T-cell (primary cell): ENCODE results near the gene MAGOH. TPM values are rescaled to one million over a fixed set of nuclear protein-coding genes. Genes with fewer than 3 reads are reported as not detected.

ENCODE experiments used
- ATAC-seq, 4 experiments: fragments of 200-7000 bp in 3 of 4; fragments of 150-1000 bp in 1 of 4; cut with Tn5 transposase; replicated peaks in 1 of 4; 1 replicate in 3 of 4; 2 replicates in 1 of 4; pipeline ENCODE4 v1.10.0; 2021; ENCODE audit warnings: moderate library complexity in 3 of 4, mild to moderate bottlenecking in 2 of 4, moderate number of reproducible peaks in 1 of 4
- CTCF ChIA-PET, 2 donors: fragments of 300-600 bp; sonication (Branson Sonifier 250); formaldehyde crosslinking; loops; one replicate each; lab custom pipeline; 2022; ENCODE audit warnings: antibody characterized with exemption in 2 of 2; lab: Charles Lee
- POLR2A ChIA-PET, 2 donors: fragments of 300-600 bp; sonication (Branson Sonifier 250); formaldehyde crosslinking; loops; one replicate each; lab custom pipeline; 2022; ENCODE audit warnings: antibody characterized with exemption in 2 of 2; lab: Charles Lee
- DNase-seq, 35 experiments: peaks; one replicate each; pipeline versions ENCODE4 v3.0.0 to v3.0.0-alpha.2; 2013 to 2023
- H3K27ac ChIP-seq: one replicate; pipeline ENCODE4 v1.5.1; 2013; ENCODE audit warnings: low read length
- H3K27me3 ChIP-seq, 2 experiments: replicated peaks in 1 of 2; 1 replicate in 1 of 2; 2 replicates in 1 of 2; pipeline versions ENCODE4 v1.6.1 to v1.7.0; 2013; ENCODE audit warnings: low read length in 1 of 2, mixed read lengths in 1 of 2; ENCODE audit not compliant: control insufficient read depth in 2 of 2, insufficient read depth in 2 of 2; ENCODE audit errors: extremely low read depth in 1 of 2
- H3K36me3 ChIP-seq, 2 donors: 1 replicate in 1 of 2; 2 replicates in 1 of 2; pipeline versions ENCODE4 v1.6.1 to v1.7.0; 2013; ENCODE audit warnings: low read length in 1 of 2; ENCODE audit not compliant: control insufficient read depth in 2 of 2, insufficient read depth in 1 of 2; ENCODE audit errors: extremely low read depth in 1 of 2
- H3K4me1 ChIP-seq, 2 experiments: 1 replicate in 1 of 2; 2 replicates in 1 of 2; pipeline versions ENCODE4 v1.6.1 to v1.7.0; 2013; ENCODE audit warnings: low read length in 2 of 2, mixed read lengths in 1 of 2; ENCODE audit not compliant: insufficient read depth in 2 of 2, control insufficient read depth in 1 of 2; ENCODE audit errors: extremely low read depth in 1 of 2
- H3K4me3 ChIP-seq, 2 donors: 1 replicate in 1 of 2; 2 replicates in 1 of 2; pipeline versions ENCODE4 v1.5.1 to v1.7.0; 2013; ENCODE audit warnings: mild to moderate bottlenecking in 2 of 2, low read length in 1 of 2, moderate library complexity in 1 of 2; ENCODE audit not compliant: control insufficient read depth in 1 of 2; ENCODE audit errors: extremely low read depth in 1 of 2
- H3K9me3 ChIP-seq: 2 replicates; pipeline ENCODE4 v1.7.0; 2013
- H3K27ac Mint-ChIP-seq, 2 donors: one replicate each; pipeline ENCODE4 v1.8.0; 2020 to 2021; ENCODE audit warnings: mild to moderate bottlenecking in 2 of 2, mixed read lengths in 2 of 2
- H3K27me3 Mint-ChIP-seq, 2 donors: one replicate each; pipeline ENCODE4 v1.8.0; 2021 to 2022; ENCODE audit warnings: mixed read lengths in 2 of 2
- H3K36me3 Mint-ChIP-seq: one replicate; pipeline ENCODE4 v1.8.0; 2021; ENCODE audit warnings: mixed read lengths
- H3K4me1 Mint-ChIP-seq, 3 donors: one replicate each; pipeline ENCODE4 v1.8.0; 2020 to 2022; ENCODE audit warnings: mixed read lengths in 3 of 3, mild to moderate bottlenecking in 1 of 3
- H3K4me3 Mint-ChIP-seq, 3 donors: one replicate each; pipeline ENCODE4 v1.8.0; 2020 to 2022; ENCODE audit warnings: mild to moderate bottlenecking in 3 of 3, mixed read lengths in 3 of 3, moderate library complexity in 3 of 3
- H3K9me3 Mint-ChIP-seq, 3 donors: one replicate each; pipeline ENCODE4 v1.8.0; 2020 to 2022; ENCODE audit warnings: mixed read lengths in 3 of 3
- WGBS: methylation state at CpG from one replicate; pipeline ENCODE4 v1.1.5; 2013; ENCODE audit warnings: missing lambda C conversion rate; ENCODE audit not compliant: insufficient coverage; 5-methylcytosine and 5-hydroxymethylcytosine counted together
- total RNA-seq, 35 experiments: library from RNA in 6 of 35; stranded (reverse) in 6 of 35; fragments of 120-200 nt in 1 of 35; gene quantifications; one replicate each; pipeline versions ENCODE4 v1.2.1 to v1.2.4 and lab custom pipeline; 2013 to 2026

Gene MAGOH
- total RNA-seq, 5 donors from 2014 or later (not counting 1 experiment from before 2014, with no cell fraction given): 43.7 to 51.9 (median 51.3) TPM

GRCh38 chr1:53182111-53182593 lies 56.2 kb downstream of the MAGOH start:
- H3K27ac Mint-ChIP-seq: no peak overlapping the region
- peaks cover 0 to 13% of the 10 kb centered on the region in 2 experiments for H3K4me1 ChIP-seq
- H3K27me3 ChIP-seq: peaks cover 0 to 13% of the 10 kb centered on the region in 2 experiments
- H3K4me1 Mint-ChIP-seq: no peaks in the 10 kb centered on the region
- ChIA-PET POLR2A (no interaction called here), CTCF (interaction anchor here (0.6 to 1.1 kb wide), 5 partner anchors 10 to 167 kb away, joined by 3 to 4 read pairs (median 3); no protein-coding TSS in a partner anchor)
- H3K27me3 Mint-ChIP-seq: peaks cover 9 to 10% of the 10 kb centered on the region in 2 donors
- H3K4me3 ChIP-seq: no peak overlapping the region
- ATAC-seq: peak; percentile 81 to 87 (median 84)
- H3K36me3 ChIP-seq: no peaks in the 10 kb centered on the region
- no peaks in the 10 kb centered on the region for H3K36me3 Mint-ChIP-seq
- no peaks in the 10 kb centered on the region for H3K9me3 Mint-ChIP-seq
- DNase-seq: peak; percentile 52 to 89 (median 76)
- H3K9me3 ChIP-seq: no peaks in the 10 kb centered on the region
- H3K4me3 Mint-ChIP-seq: no peak overlapping the region
- H3K27ac ChIP-seq: no peak overlapping the region
- 21% methylated on average over 9 of the region's 16 CpGs for WGBS

- no peaks in the 10 kb centered on the region for H3K36me3 Mint-ChIP-seq
- H3K9me3 Mint-ChIP-seq: no peaks in the 10 kb centered on the region
- no peak overlapping the region for H3K4me3 Mint-ChIP-seq
- no peaks in the 10 kb centered on the region for H3K4me1 Mint-ChIP-seq
- Histone ChIP-seq H3K9me3 (no peaks in the 10 kb centered on the region), H3K27ac (no peak overlapping the region), H3K27me3 (peaks cover 0 to 16% of the 10 kb centered on the region in 2 experiments), H3K4me1 (peaks cover 0 to 13% of the 10 kb centered on the region in 2 experiments), H3K36me3 (no peaks in the 10 kb centered on the region), H3K4me3 (no peak overlapping the region)
- ChIA-PET CTCF (interaction anchor here (0.7 to 1.2 kb wide), 2 partner anchors 9 to 16 kb away, joined by 3 read pairs; partner anchors contain the start of gene CPT2 (in 1 of the 2)), POLR2A (no interaction called here)
- no peak for DNase-seq
- peaks cover 9 to 11% of the 10 kb centered on the region in 2 donors for H3K27me3 Mint-ChIP-seq
- H3K27ac Mint-ChIP-seq: no peak overlapping the region
- WGBS: no CpG with 5 or more reads among the region's 5 CpGs
- no peak for ATAC-seq
Measured at GRCh38 chr1:53180951-53181350, 57.4 kb downstream of the MAGOH start.

GRCh38 chr1:53180226-53180625 lies 58.1 kb downstream of the MAGOH start:
- CTCF ChIA-PET: interaction anchor here (0.7 to 1.2 kb wide), 3 partner anchors 10 to 16 kb away, joined by 3 read pairs; partner anchors contain the start of gene CPT2 (in 1 of the 2)
- Histone ChIP-seq H3K36me3 (no peaks in the 10 kb centered on the region), H3K4me3 (no peak overlapping the region), H3K27me3 (peaks cover 0 to 18% of the 10 kb centered on the region in 2 experiments), H3K27ac (no peak overlapping the region), H3K9me3 (no peaks in the 10 kb centered on the region), H3K4me1 (peaks cover 0 to 13% of the 10 kb centered on the region in 2 experiments)
- H3K4me1 Mint-ChIP-seq: no peaks in the 10 kb centered on the region
- no peaks in the 10 kb centered on the region for H3K9me3 Mint-ChIP-seq
- 82% methylated on average over 2 of the region's 2 CpGs for WGBS
- H3K36me3 Mint-ChIP-seq: no peaks in the 10 kb centered on the region
- DNase-seq (no peak), ATAC-seq (no peak)
- peaks cover 16% of the 10 kb centered on the region in 2 donors for H3K27me3 Mint-ChIP-seq
- H3K4me3 Mint-ChIP-seq: no peak overlapping the region
- POLR2A ChIA-PET: no interaction called here
- no peak overlapping the region for H3K27ac Mint-ChIP-seq

Other genes with a start within 250 kb of the MAGOH start
- gene PODN, start 176.3 kb downstream of the MAGOH start, total RNA-seq: under 1 TPM in 4 of 5 donors, not detected in 1; 0.22 to 0.68 (median 0.46) TPM
- gene SLC1A7, start 95.9 kb downstream of the MAGOH start, total RNA-seq: under 1 TPM in 2 of 5 donors, not detected in 3; 0.14 to 0.26 TPM
- gene CPT2, start 41.7 kb downstream of the MAGOH start, total RNA-seq: 10 to 100 TPM in 4 of 5 donors, 1 to 10 TPM in 1; 9.4 to 17.5 (median 15.9) TPM
- 10 to 100 TPM; 41.4 to 71.3 (median 69.3) TPM for gene CZIB, start 17.9 kb downstream of the MAGOH start, total RNA-seq
- gene LRP8, start 89.6 kb upstream of the MAGOH start, total RNA-seq: 10 to 100 TPM in 4 of 5 donors, 1 to 10 TPM in 1; 8.9 to 21.5 (median 19.8) TPM
- gene DMRTB1, start 220.9 kb upstream of the MAGOH start, total RNA-seq: not detected